ENCODE data around the gene IDS. TPM values are rescaled to one million over a fixed set of nuclear protein-coding genes. Genes with fewer than 3 reads are reported as not detected.

Gene IDS
- total RNA-seq, 2 experiments from 2014 or later: 44.0 to 65.8 TPM

GRCh38 chrX:149467461-149467860, 37.6 kb downstream of the IDS start:
- H3K27ac ChIP-seq (ENCODE audit: low read depth, low read length, poor library complexity, severe bottlenecking): no peak overlapping the region
- no peak overlapping the region for H2AFZ ChIP-seq (ENCODE audit: low read length)
- intact Hi-C loops (cut with micrococcal nuclease; ENCODE audit: unreplicated experiment): no loop called here
- H3K4me2 ChIP-seq (ENCODE audit: low read length): no peak overlapping the region
- no peak overlapping the region for H3K4me3 ChIP-seq (ENCODE audit: low read depth, low read length, poor library complexity, severe bottlenecking)
- H3K4me1 ChIP-seq (ENCODE audit: insufficient read depth, low read length, poor library complexity, severe bottlenecking): no peaks in the 10 kb centered on the region
- no peaks in the 10 kb centered on the region for H3K79me2 ChIP-seq (ENCODE audit: insufficient read depth, low read depth, low read length)
- ChIA-PET POLR2A (no interaction called here), CTCF (ENCODE audit: unreplicated experiment) (no interaction called here)
- no peaks in the 10 kb centered on the region for H4K20me1 ChIP-seq (ENCODE audit: insufficient read depth, low read length)
- no peaks in the 10 kb centered on the region for H3K9me3 ChIP-seq (ENCODE audit: low read length)
- TF ChIP-seq CTCF (conservative IDR thresholded peaks at IDR 0.05; ENCODE audit: low read length): no peak
- TF ChIP-seq EZH2phosphoT487 (IDR thresholded peaks at IDR 0.05; ENCODE audit: borderline replicate concordance, low read depth, low read length): no peak
- DNase-seq (ENCODE audit: low spot score): no peak
- H3K9me2 ChIP-seq (ENCODE audit: insufficient read depth, low read length): no peaks in the 10 kb centered on the region
- no peaks in the 10 kb centered on the region for H3K36me3 ChIP-seq (ENCODE audit: insufficient read depth, low read length)
- BruUV-seq (replicated peaks): no TSS peak

DNA sequence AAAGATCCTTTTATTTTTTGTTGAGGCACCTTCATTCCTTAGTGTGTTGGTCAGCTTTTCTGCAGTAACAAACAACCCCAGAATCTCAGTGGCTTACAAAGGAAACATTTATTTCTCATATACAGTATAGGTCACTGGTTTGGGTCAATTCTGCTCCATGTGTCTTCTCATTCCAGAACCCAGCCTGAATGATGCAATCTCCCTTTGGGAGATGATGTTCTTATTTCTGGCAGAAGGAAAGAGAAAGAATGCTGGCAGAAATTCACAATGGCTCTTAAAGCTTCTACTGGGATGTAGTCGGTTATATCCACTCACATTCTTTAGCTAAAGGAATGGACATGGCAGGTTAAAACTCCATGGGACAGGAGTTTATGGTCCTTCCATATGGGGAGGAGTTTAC, 42.3 kb downstream of the IDS start:
- ChIA-PET POLR2A (no interaction called here), CTCF (ENCODE audit: unreplicated experiment) (no interaction called here)
- Histone ChIP-seq H2AFZ (ENCODE audit: low read length) (no peak overlapping the region), H3K79me2 (ENCODE audit: insufficient read depth, low read depth, low read length) (no peaks in the 10 kb centered on the region), H3K36me3 (ENCODE audit: insufficient read depth, low read length) (no peaks in the 10 kb centered on the region), H3K4me2 (ENCODE audit: low read length) (no peak overlapping the region), H3K4me1 (ENCODE audit: insufficient read depth, low read length, poor library complexity, severe bottlenecking) (no peaks in the 10 kb centered on the region), H3K27ac (ENCODE audit: low read depth, low read length, poor library complexity, severe bottlenecking) (no peak overlapping the region), H3K4me3 (ENCODE audit: low read depth, low read length, poor library complexity, severe bottlenecking) (no peak overlapping the region), H3K9me2 (ENCODE audit: insufficient read depth, low read length) (no peaks in the 10 kb centered on the region), H4K20me1 (ENCODE audit: insufficient read depth, low read length) (no peaks in the 10 kb centered on the region), H3K9me3 (ENCODE audit: low read length) (no peaks in the 10 kb centered on the region)
- no peak for DNase-seq (ENCODE audit: low spot score)
- no TSS peak for BruUV-seq (replicated peaks)
- intact Hi-C loops (cut with micrococcal nuclease; ENCODE audit: unreplicated experiment): no loop called here
- TF ChIP-seq CTCF (conservative IDR thresholded peaks at IDR 0.05; ENCODE audit: low read length): no peak

DNA sequence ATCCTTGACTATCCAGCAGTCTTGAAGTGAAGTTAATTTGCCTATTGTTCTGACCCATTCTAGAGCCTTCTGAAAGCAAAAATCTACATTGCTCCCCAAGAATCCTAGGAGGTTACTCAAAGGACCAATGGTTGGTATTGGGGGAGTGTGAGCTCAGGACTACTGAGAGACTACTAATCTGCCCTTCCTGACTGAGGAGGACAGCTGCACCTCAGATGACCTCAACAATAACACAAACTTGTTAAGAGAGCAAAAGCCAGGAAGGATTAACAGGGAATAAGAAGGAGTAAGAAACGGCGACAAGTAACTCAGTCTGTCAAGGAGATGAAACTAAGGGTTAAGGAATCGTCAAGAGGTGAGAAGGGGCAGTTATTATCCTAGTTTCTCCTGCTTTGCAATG, 43.4 kb downstream of the IDS start:
- POLR2A ChIA-PET: interaction anchor here (0.7 kb wide), 1 partner anchor 1388 kb away, joined by 3 read pairs; no protein-coding TSS in a partner anchor
- TF ChIP-seq EZH2phosphoT487 (IDR thresholded peaks at IDR 0.05; ENCODE audit: borderline replicate concordance, low read depth, low read length): no peak
- no peak for TF ChIP-seq CTCF (conservative IDR thresholded peaks at IDR 0.05; ENCODE audit: low read length)
- DNase-seq (ENCODE audit: low spot score): no peak

More for the DNA sequence above, 43.4 kb downstream of the IDS start:
- H3K27ac ChIP-seq (ENCODE audit: low read depth, low read length, poor library complexity, severe bottlenecking): no peak overlapping the region
- H3K4me1 ChIP-seq (ENCODE audit: insufficient read depth, low read length, poor library complexity, severe bottlenecking): no peaks in the 10 kb centered on the region
- no TSS peak for BruUV-seq (replicated peaks)
- H3K9me2 ChIP-seq (ENCODE audit: insufficient read depth, low read length): no peaks in the 10 kb centered on the region
- H3K4me3 ChIP-seq (ENCODE audit: low read depth, low read length, poor library complexity, severe bottlenecking): no peak overlapping the region
- H3K36me3 ChIP-seq (ENCODE audit: insufficient read depth, low read length): no peaks in the 10 kb centered on the region
- no peaks in the 10 kb centered on the region for H4K20me1 ChIP-seq (ENCODE audit: insufficient read depth, low read length)
- no peak overlapping the region for H2AFZ ChIP-seq (ENCODE audit: low read length)
- CTCF ChIA-PET (ENCODE audit: unreplicated experiment): no interaction called here
- no peaks in the 10 kb centered on the region for H3K9me3 ChIP-seq (ENCODE audit: low read length)
- no peak overlapping the region for H3K4me2 ChIP-seq (ENCODE audit: low read length)
- no peaks in the 10 kb centered on the region for H3K79me2 ChIP-seq (ENCODE audit: insufficient read depth, low read depth, low read length)
- intact Hi-C loops (cut with micrococcal nuclease; ENCODE audit: unreplicated experiment): no loop called here

All from OCI-LY7 (cell line).